ENCODE results near the gene CST6.

Gene CST6

GRCh38 chr11:66055021-66055420, 43.2 kb downstream of the CST6 start:
- ATAC-seq = no peak

GRCh38 chr11:66056501-66056900, 44.7 kb downstream of the CST6 start:
- TF ChIP-seq ZNF70 (CRISPR knock-in tag; IDR thresholded peaks at IDR 0.05) (no peak), TCF4 (CRISPR knock-in tag; IDR thresholded peaks at IDR 0.05; ENCODE audit: borderline replicate concordance) (no peak), ZC3H10 (CRISPR knock-in tag; IDR thresholded peaks at IDR 0.05) (no peak), CSRNP3 (CRISPR knock-in tag; IDR thresholded peaks at IDR 0.05) (no peak), RARB (CRISPR knock-in tag; IDR thresholded peaks at IDR 0.05) (no peak), PATZ1 (CRISPR knock-in tag; IDR thresholded peaks at IDR 0.05; ENCODE audit: borderline replicate concordance) (no peak), ESRRG (CRISPR knock-in tag; IDR thresholded peaks at IDR 0.05) (no peak), OSR1 (CRISPR knock-in tag; IDR thresholded peaks at IDR 0.05) (no peak), PPARA (CRISPR knock-in tag; IDR thresholded peaks at IDR 0.05; ENCODE audit: borderline replicate concordance) (no peak), ISL1 (CRISPR knock-in tag; IDR thresholded peaks at IDR 0.05) (no peak)
- ATAC-seq = no peak

More at GRCh38 chr11:66055021-66055420, 43.2 kb downstream of the CST6 start:
- no peak for TF ChIP-seq ZNF565 (CRISPR knock-in tag; conservative IDR thresholded peaks at IDR 0.05; ENCODE audit: low read depth)
- no peak for TF ChIP-seq ZNF70 (CRISPR knock-in tag; IDR thresholded peaks at IDR 0.05)
- TF ChIP-seq PPARA (CRISPR knock-in tag; IDR thresholded peaks at IDR 0.05; ENCODE audit: borderline replicate concordance) = no peak
- no peak for TF ChIP-seq TSHZ2 (CRISPR knock-in tag; IDR thresholded peaks at IDR 0.05)
- no peak for TF ChIP-seq SNAI2 (CRISPR knock-in tag; IDR thresholded peaks at IDR 0.05)
- no peak for TF ChIP-seq ESRRG (CRISPR knock-in tag; IDR thresholded peaks at IDR 0.05)
- TF ChIP-seq GLIS3 (CRISPR knock-in tag; IDR thresholded peaks at IDR 0.05) = no peak
- no peak for TF ChIP-seq OSR1 (CRISPR knock-in tag; IDR thresholded peaks at IDR 0.05)
- TF ChIP-seq ZC3H10 (CRISPR knock-in tag; IDR thresholded peaks at IDR 0.05) = no peak
- TF ChIP-seq ZFP3 (CRISPR knock-in tag; IDR thresholded peaks at IDR 0.05) = no peak
- TF ChIP-seq ZNF8 (CRISPR knock-in tag; IDR thresholded peaks at IDR 0.05) = no peak
- no peak for TF ChIP-seq CREB5 (CRISPR knock-in tag; IDR thresholded peaks at IDR 0.05; ENCODE audit: low read depth)
- no peak for TF ChIP-seq ISL1 (CRISPR knock-in tag; IDR thresholded peaks at IDR 0.05)
- no peak for TF ChIP-seq CSDC2 (CRISPR knock-in tag; IDR thresholded peaks at IDR 0.05)
- no peak for TF ChIP-seq ARNTL (CRISPR knock-in tag; IDR thresholded peaks at IDR 0.05; ENCODE audit: borderline replicate concordance, low read depth)
- no peak for TF ChIP-seq CSRNP3 (CRISPR knock-in tag; IDR thresholded peaks at IDR 0.05)
- no peak for TF ChIP-seq TOX (CRISPR knock-in tag; IDR thresholded peaks at IDR 0.05; ENCODE audit: borderline replicate concordance)
- TF ChIP-seq RARB (CRISPR knock-in tag; IDR thresholded peaks at IDR 0.05) = no peak
- no peak for TF ChIP-seq TCF4 (CRISPR knock-in tag; IDR thresholded peaks at IDR 0.05; ENCODE audit: borderline replicate concordance)
- TF ChIP-seq PATZ1 (CRISPR knock-in tag; IDR thresholded peaks at IDR 0.05; ENCODE audit: borderline replicate concordance) = no peak
